NCI-H2107 (cell line): ENCODE data around the gene BROX.

Experiments used
- DNase-seq: peaks from one replicate; lab custom pipeline; 2025; lab: John Stamatoyannopoulos, UW

The BROX gene

DNA sequence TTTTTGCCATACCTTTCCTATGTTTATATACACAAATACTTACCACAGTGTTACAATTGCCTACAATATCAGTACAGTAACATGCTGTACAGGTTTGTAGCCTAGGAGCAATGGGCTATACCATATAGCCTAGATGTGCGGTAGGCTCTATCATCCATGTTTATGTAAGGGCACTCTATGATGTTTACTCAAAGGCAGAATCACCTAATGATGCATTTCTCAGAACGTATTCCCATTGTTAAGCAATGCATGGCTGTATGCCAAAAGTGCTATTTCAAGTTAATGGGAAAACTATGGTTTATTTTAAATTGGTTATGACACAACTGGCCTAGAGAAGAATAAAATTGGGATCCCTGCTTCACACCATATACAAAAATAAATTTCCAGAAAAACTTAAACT is 65.6 kb downstream of the BROX start:
- no peak for DNase-seq

DNA sequence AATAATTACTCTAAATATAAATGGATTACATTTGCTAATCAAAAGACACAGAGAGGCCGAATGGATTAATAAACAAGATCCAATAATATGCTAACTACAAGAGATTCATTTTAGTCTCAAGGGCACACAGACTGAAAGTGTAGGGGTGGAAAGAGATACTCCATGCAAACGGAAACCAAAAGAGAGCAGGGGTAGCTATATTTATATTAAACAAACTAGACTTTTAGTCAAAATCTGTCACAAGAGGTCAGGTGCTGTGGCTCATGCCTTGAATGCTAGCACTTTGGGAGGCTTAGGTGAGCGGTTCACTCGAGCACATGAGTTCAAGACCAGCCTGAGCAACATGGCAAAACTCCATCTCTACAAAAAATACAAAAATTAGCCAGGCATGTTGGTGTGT is 68.9 kb downstream of the BROX start:
- no peak for DNase-seq

DNA sequence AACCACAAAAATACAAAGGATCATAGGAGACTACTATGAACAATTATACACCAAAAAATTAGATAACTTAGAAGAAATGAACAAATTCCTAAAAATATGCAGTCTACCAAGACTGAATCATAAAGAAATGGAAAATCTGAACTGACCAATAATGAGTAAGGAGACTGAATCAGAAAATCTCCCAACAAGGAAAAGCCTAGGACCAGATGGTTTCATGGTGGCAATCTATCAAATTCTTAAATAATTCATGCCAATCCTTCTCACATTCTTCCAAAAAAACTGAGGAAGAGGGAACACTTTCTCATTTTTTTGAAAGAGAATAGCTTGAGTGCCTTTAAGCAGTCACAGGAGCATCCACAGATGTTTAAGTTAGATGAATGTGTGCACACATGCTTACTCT is 70.7 kb downstream of the BROX start:
- DNase-seq = no peak

DNA sequence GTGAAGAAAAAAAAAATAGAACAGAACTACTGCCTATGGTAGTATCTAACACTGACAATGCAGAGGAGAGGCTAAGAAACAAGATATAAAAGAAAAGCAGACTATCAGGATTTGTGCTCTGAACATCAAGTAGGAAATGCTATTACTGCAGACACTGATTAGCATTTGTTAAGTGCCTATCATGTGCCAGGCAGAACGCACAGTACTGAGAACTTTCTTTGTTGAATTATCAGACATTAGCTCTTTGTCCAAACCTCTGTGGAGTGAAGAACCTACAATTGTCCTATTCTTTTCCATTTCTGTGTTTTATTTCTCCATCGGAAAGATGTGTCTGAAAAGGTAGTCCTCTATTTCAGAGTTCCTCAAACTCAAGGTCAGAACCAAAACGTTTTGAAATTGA is 72.0 kb downstream of the BROX start:
- DNase-seq = no peak
